HUDEP-2 (cell line): Measurements from ENCODE around the gene C17orf58.
"Not testable (repeated sequence)": the region's sequence is repeated elsewhere in the genome, so short reads cannot be mapped to it uniquely, and the experiment has no call there.

Experiments
- DNase-seq, 76 experiments: peaks; one replicate each; lab custom pipeline; 2025; ENCODE audit not compliant: unreplicated experiment in 76 of 76; lab: John Stamatoyannopoulos, UW

The C17orf58 gene

DNA sequence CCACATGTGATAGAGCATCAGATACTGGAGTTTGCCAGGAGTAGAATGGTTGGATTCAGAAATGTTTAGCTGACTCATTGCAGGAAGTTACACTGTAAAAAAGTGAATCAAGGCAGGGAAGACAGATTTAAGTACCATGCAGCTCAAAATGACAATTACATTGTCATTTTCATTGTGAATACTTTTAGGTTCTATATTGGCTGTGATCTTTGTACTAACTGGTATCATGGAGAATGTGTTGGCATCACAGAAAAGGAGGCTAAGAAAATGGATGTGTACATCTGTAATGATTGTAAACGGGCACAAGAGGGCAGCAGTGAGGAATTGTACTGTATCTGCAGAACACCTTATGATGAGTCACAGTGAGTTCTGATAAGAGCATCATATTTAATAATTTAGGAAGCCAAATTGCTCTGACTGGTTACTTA, 33.1 kb downstream of the C17orf58 start:
- peak in 65 of 76 experiments; percentile 4 to 80 (median 49) for DNase-seq

DNA sequence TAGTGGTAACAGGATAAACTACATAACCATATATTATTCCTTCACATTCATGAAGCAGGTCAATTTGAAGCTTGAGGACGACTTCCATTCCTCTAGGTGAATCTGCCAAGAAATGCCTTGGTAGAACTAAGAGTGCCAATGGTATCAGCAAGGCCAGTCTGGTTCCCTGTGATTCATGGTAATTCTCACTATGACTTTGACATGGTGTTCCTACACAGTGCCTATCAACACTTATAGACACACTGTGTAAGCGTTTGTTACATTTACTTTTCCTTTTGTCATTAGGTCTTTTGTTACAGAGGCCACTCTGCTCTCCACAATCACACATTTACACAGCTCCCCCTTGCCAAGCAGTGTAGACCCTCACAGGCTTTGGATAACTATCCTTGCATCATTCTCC, 34.1 kb downstream of the C17orf58 start:
- DNase-seq, result not testable (repeated sequence)

DNA sequence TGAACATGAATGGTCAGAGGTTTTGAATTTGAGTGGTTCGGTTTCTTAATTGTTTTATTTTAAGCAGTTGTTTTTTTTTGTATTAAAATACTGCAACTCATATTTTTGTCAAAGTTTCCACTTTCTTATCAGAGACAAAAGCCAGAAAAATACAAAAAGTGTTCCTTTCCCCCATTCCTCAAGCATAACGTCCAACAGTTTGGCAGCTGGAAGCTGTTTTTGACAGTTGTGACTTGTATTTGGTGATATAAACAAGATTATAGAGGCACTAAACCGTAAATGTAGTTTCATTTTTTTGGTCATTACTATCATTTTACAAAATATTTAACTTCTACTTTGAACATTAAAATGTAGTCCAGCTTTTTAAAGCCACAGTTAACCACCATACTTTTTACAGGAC, 36.0 kb downstream of the C17orf58 start:
- DNase-seq, result not testable (repeated sequence)

GRCh38 chr17:67959510-67959909, 36.8 kb downstream of the C17orf58 start:
- no peak for DNase-seq

DNA sequence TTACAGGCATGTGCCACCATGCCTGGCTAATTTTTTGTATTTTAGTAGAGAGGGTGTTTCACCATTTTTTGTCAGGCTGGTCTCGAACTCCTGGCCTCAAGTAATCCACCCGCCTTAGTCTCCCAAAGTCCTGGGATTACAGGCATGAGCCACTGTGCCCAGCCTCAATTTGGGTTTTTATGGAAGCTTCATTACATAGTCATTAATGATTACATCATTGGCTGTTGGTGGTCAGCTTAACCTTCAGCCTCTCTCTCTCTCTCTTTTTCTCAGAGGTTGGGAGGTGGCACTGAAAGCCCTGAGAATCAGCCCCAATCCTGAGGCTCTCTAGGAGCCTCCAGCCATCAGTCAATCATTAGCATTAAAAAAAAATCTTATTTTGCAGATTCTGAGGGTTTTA, 45.3 kb downstream of the C17orf58 start:
- DNase-seq, result no peak

DNA sequence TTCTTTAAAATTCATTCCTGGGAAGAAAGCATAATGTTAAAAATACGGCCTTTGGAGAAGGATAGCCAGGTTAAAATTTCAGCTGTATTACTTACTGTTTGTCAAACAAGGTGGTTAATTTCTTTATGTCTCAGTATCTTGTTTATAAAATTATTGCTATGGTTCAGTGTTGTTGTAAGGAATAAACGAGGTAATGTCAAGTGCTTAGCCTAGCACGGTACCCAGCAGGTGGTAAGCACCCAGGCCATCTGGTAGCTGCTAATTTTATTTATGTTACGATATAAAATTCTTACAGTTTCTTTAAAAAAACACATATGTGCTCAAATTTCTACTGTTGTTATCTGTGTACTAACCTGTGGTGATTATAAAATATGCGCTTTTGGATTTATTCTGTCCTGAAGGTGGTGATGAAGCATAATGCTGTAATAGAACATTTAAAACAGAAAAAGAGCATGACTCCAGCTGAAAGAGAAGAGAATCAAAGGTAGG, 48.9 kb downstream of the C17orf58 start:
- DNase-seq, result no peak

- no peak for DNase-seq
Observed at GRCh38 chr17:67946513-67946912, 49.8 kb downstream of the C17orf58 start.

- DNase-seq, result no peak
Observed at GRCh38 chr17:67944035-67944434, 52.2 kb downstream of the C17orf58 start.

- peak in 3 of 76 experiments; percentile 1 to 10 (median 3) for DNase-seq
Observed at GRCh38 chr17:67942810-67943209, 53.5 kb downstream of the C17orf58 start.
